Transverse colon (tissue), 4 donors: Measurements from ENCODE around the gene SYNGR1. TPM values are rescaled to one million over a fixed set of nuclear protein-coding genes. Genes with fewer than 3 reads are reported as not detected.
"Not testable (repeated sequence)": the region's sequence is repeated elsewhere in the genome, so short reads cannot be mapped to it uniquely, and the experiment has no call there.

Experiments used
- DNase-seq: peaks from one replicate; pipeline ENCODE4 v3.0.0-alpha.2; 2019
- H3K27ac ChIP-seq, 4 donors: fragments of 200-600 bp; sonication (generic); 2 replicates each; pipeline ENCODE4 v1.5.1; 2016 to 2018; ENCODE audit warnings: inconsistent platforms in 4 of 4
- H3K27me3 ChIP-seq: fragments of 200-600 bp; sonication (generic); 2 replicates; pipeline ENCODE4 v1.5.1; 2017; ENCODE audit warnings: inconsistent platforms
- H3K36me3 ChIP-seq, 4 donors: fragments of 200-600 bp; sonication (generic); 2 replicates each; pipeline ENCODE4 v1.5.1; 2017 to 2019; ENCODE audit warnings: inconsistent platforms in 4 of 4
- H3K4me1 ChIP-seq, 4 donors: fragments of 200-600 bp; sonication (generic); 2 replicates each; pipeline ENCODE4 v1.5.1; 2017 to 2020; ENCODE audit warnings: inconsistent platforms in 4 of 4
- H3K4me3 ChIP-seq, 4 donors: fragments of 200-600 bp; sonication (generic); 1 replicate in 1 of 4; 2 replicates in 3 of 4; pipeline versions ENCODE4 v1.5.1 to v1.6.1; 2017 to 2019; ENCODE audit warnings: inconsistent platforms in 4 of 4
- H3K9me3 ChIP-seq, 2 donors: fragments of 200-600 bp; sonication (generic); 2 replicates each; pipeline ENCODE4 v1.5.1; 2017 to 2019; ENCODE audit warnings: inconsistent platforms in 2 of 2
- CTCF ChIP-seq, 5 experiments: fragments of 200-600 bp in 3 of 5; fragments of 450-650 bp in 2 of 5; sonication (generic) in 3 of 5; IDR thresholded peaks; 1 replicate in 2 of 5; 2 replicates in 3 of 5; pipeline ENCODE4 v1.5.1; 2016 to 2017; ENCODE audit warnings: antibody characterized with exemption in 5 of 5, inconsistent platforms in 3 of 5, mild to moderate bottlenecking in 2 of 5, moderate library complexity in 1 of 5
- EP300 ChIP-seq: sonication (generic); formaldehyde crosslinking; IDR thresholded peaks from one replicate; pipeline ENCODE4 v1.6.1; 2017; ENCODE audit warnings: antibody characterized with exemption, low read depth
- POLR2A ChIP-seq: fragments of 450-650 bp; IDR thresholded peaks from one replicate; pipeline ENCODE4 v1.6.1; 2016; ENCODE audit warnings: antibody characterized with exemption, mild to moderate bottlenecking, moderate library complexity
- POLR2AphosphoS5 ChIP-seq, 3 donors: sonication (generic); formaldehyde crosslinking; IDR thresholded peaks; one replicate each; pipeline ENCODE4 v1.6.1; 2016; ENCODE audit warnings: antibody characterized with exemption in 3 of 3
- WGBS, 2 donors: methylation state at CpG; one replicate each; pipeline ENCODE4 v1.1.5; 2018; ENCODE audit warnings: low coverage in 1 of 2; 5-methylcytosine and 5-hydroxymethylcytosine counted together
- in situ Hi-C, 4 donors: fragments of 200-750 bp; cut with MboI; loops; one replicate each; pipeline versions ENCODE4 v1.15.0 to v1.15.1; 2017; ENCODE audit warnings: low sequenced_read_pairs in 3 of 4, low pct_ligation_motif_present in 1 of 4, low pct_unique_long_range_greater_than_20kb in 1 of 4
- intact Hi-C: fragments of 100-400 bp; cut with DNase I; formaldehyde crosslinking; loops from one replicate; pipeline ENCODE4 v1.15.1; 2023; ENCODE audit warnings: low total_unique reads
- total RNA-seq, 4 donors: library from RNA; depleted of rRNA; stranded (reverse); fragments of >200 nt; gene quantifications; one replicate each; pipeline ENCODE4 v1.1.0, GENCODE V29; 2016

The SYNGR1 gene
- total RNA-seq, 4 donors from 2014 or later: 6.7 to 10.5 (median 8.0) TPM

GRCh38 chr22:39409516-39410029, 59.8 kb downstream of the SYNGR1 start:
- Histone ChIP-seq H3K27ac (no peak overlapping the region), H3K9me3 (no peaks in the 10 kb centered on the region), H3K4me1 (peaks cover 0 to 29% (median 3%) of the 10 kb centered on the region in 4 donors), H3K36me3 (no peaks in the 10 kb centered on the region), H3K27me3 (no peaks in the 10 kb centered on the region), H3K4me3 (no peak overlapping the region)
- in situ Hi-C loops: no loop called here
- TF ChIP-seq EP300 (no peak), CTCF (IDR thresholded peaks at IDR 0.05) (no peak), POLR2A (no peak), POLR2AphosphoS5 (IDR thresholded peaks at IDR 0.05) (no peak)
- WGBS, 2 donors: 92 to 95% methylated on average over 5 to 11 of the region's 11 CpGs
- intact Hi-C loops: loop anchor here (10.0 kb wide), 1 partner anchor 105 kb away; no protein-coding TSS in a partner anchor
- no peak for DNase-seq

GRCh38 chr22:39410264-39410663, 60.5 kb downstream of the SYNGR1 start:
- no peaks in the 10 kb centered on the region for H3K9me3 ChIP-seq
- no peaks in the 10 kb centered on the region for H3K36me3 ChIP-seq
- H3K4me3 ChIP-seq: no peak overlapping the region
- H3K27me3 ChIP-seq: no peaks in the 10 kb centered on the region
- no peak for TF ChIP-seq CTCF (IDR thresholded peaks at IDR 0.05)
- TF ChIP-seq POLR2AphosphoS5 (IDR thresholded peaks at IDR 0.05): no peak
- TF ChIP-seq POLR2A: no peak
- no peak for TF ChIP-seq EP300
- 92 to 100% methylated on average over 3 to 4 of the region's 4 CpGs for WGBS, 2 donors
- in situ Hi-C loops: no loop called here
- no peak overlapping the region for H3K27ac ChIP-seq
- DNase-seq: no peak
- H3K4me1 ChIP-seq: peaks cover 0 to 25% (median 3%) of the 10 kb centered on the region in 4 donors
- intact Hi-C loops: no loop called here

- WGBS, 2 donors: 85% methylated on average over 11 of the region's 11 CpGs; no CpG with 5 or more reads in 1 of the 2 donors
- H3K4me3 ChIP-seq, H3K27me3 ChIP-seq, DNase-seq, H3K9me3 ChIP-seq, H3K27ac ChIP-seq, in situ Hi-C loops, intact Hi-C loops: not testable (repeated sequence)
- H3K36me3 ChIP-seq: peaks cover 0 to 13% (median 5%) of the 10 kb centered on the region in 4 donors
- H3K4me1 ChIP-seq: peaks cover 0 to 25% (median 3%) of the 10 kb centered on the region in 4 donors
These were observed 62.1 kb downstream of the SYNGR1 start for GRCh38 chr22:39411828-39412365.

GRCh38 chr22:39413204-39413603, 63.4 kb downstream of the SYNGR1 start:
- intact Hi-C loops, in situ Hi-C loops: not testable (repeated sequence)
- 94% methylated on average over 6 to 7 of the region's 7 CpGs for WGBS, 2 donors

GRCh38 chr22:39414377-39414776, 64.6 kb downstream of the SYNGR1 start:
- Histone ChIP-seq H3K36me3 (peaks cover 0 to 32% (median 9%) of the 10 kb centered on the region in 4 donors), H3K4me1 (peaks cover 0 to 25% (median 3%) of the 10 kb centered on the region in 4 donors), H3K27me3 (no peaks in the 10 kb centered on the region), H3K27ac (no peak overlapping the region), H3K9me3 (no peaks in the 10 kb centered on the region), H3K4me3 (no peak overlapping the region)
- no peak for DNase-seq
- in situ Hi-C loops (no loop called here), intact Hi-C loops (no loop called here)
- WGBS, 2 donors: 68% methylated on average over 7 of the region's 7 CpGs; no CpG with 5 or more reads in 1 of the 2 donors
- TF ChIP-seq POLR2A (no peak), POLR2AphosphoS5 (IDR thresholded peaks at IDR 0.05) (no peak), EP300 (no peak)

More at GRCh38 chr22:39413204-39413603, 63.4 kb downstream of the SYNGR1 start:
- Histone ChIP-seq H3K4me1 (peaks cover 0 to 25% (median 3%) of the 10 kb centered on the region in 4 donors), H3K36me3 (peaks cover 0 to 26% (median 9%) of the 10 kb centered on the region in 4 donors)
- H3K27ac ChIP-seq, DNase-seq, H3K27me3 ChIP-seq, H3K4me3 ChIP-seq, H3K9me3 ChIP-seq: not testable (repeated sequence)
